GM23338 (cell line): ENCODE results near the gene PCK2. TPM values are rescaled to one million over a fixed set of nuclear protein-coding genes. Genes with fewer than 3 reads are reported as not detected.

Experiments used
- ATAC-seq: fragments of 200-7000 bp; cut with Tn5 transposase; 3 replicates; pipeline ENCODE4 v1.9.1; 2020
- DNase-seq: peaks from one replicate; pipeline ENCODE4 v3.0.0-alpha.2; 2015; ENCODE audit warnings: low spot score
- H2AFZ ChIP-seq: fragments of 200-600 bp; sonication (generic); 2 replicates; pipeline ENCODE4 v1.8.0; 2016; ENCODE audit warnings: antibody characterized with exemption, mild to moderate bottlenecking, moderate library complexity
- H3F3A ChIP-seq: fragments of 200-600 bp; sonication (generic); replicated peaks from 2 replicates; pipeline ENCODE4 v1.8.0; 2017; ENCODE audit warnings: antibody characterized with exemption, mixed run types, low read depth
- H3K27ac ChIP-seq: fragments of 200-600 bp; sonication (generic); 2 replicates; pipeline ENCODE4 v1.6.1; 2016; ENCODE audit warnings: low read depth
- H3K27me3 ChIP-seq: fragments of 200-600 bp; sonication (generic); 2 replicates; pipeline ENCODE4 v1.8.0; 2016; ENCODE audit warnings: mild to moderate bottlenecking, mixed run types, moderate library complexity; ENCODE audit not compliant: insufficient read depth
- H3K36me3 ChIP-seq: fragments of 200-600 bp; sonication (generic); 2 replicates; pipeline ENCODE4 v1.8.0; 2016; ENCODE audit warnings: mild to moderate bottlenecking; ENCODE audit not compliant: insufficient read depth
- H3K4me1 ChIP-seq: fragments of 200-600 bp; sonication (generic); 2 replicates; pipeline ENCODE4 v1.8.0; 2016; ENCODE audit warnings: mild to moderate bottlenecking, moderate library complexity; ENCODE audit not compliant: insufficient read depth
- H3K4me2 ChIP-seq: fragments of 200-600 bp; sonication (generic); 2 replicates; pipeline ENCODE4 v1.7.1; 2017; ENCODE audit warnings: mixed run types
- H3K4me3 ChIP-seq: fragments of 200-600 bp; sonication (generic); 2 replicates; pipeline ENCODE4 v1.6.1; 2016; ENCODE audit warnings: mixed run types
- H3K79me2 ChIP-seq: fragments of 200-600 bp; sonication (generic); replicated peaks from 2 replicates; pipeline ENCODE4 v1.8.0; 2017; ENCODE audit warnings: mild to moderate bottlenecking; ENCODE audit not compliant: insufficient read depth
- H3K9me2 ChIP-seq: fragments of 200-600 bp; sonication (generic); 2 replicates; pipeline ENCODE4 v1.8.0; 2017; ENCODE audit not compliant: insufficient read depth
- H4K20me1 ChIP-seq: fragments of 200-600 bp; sonication (generic); replicated peaks from 2 replicates; pipeline ENCODE4 v1.8.0; 2017; ENCODE audit warnings: mild to moderate bottlenecking; ENCODE audit not compliant: insufficient read depth
- H3K27ac Mint-ChIP-seq: 2 replicates; pipeline ENCODE4 v1.8.0; 2020; ENCODE audit warnings: inconsistent platforms, mild to moderate bottlenecking, moderate library complexity, mixed read lengths
- H3K27me3 Mint-ChIP-seq: 3 replicates; pipeline ENCODE4 v1.8.0; 2022; ENCODE audit warnings: low read depth, mild to moderate bottlenecking, moderate library complexity, mixed read lengths, inconsistent platforms; ENCODE audit not compliant: insufficient read depth, poor library complexity
- H3K36me3 Mint-ChIP-seq: 3 replicates; pipeline ENCODE4 v1.8.0; 2021; ENCODE audit warnings: low read depth, mild to moderate bottlenecking, inconsistent platforms, moderate library complexity, mixed read lengths
- H3K4me1 Mint-ChIP-seq: 3 replicates; pipeline ENCODE4 v1.8.0; 2020; ENCODE audit warnings: mild to moderate bottlenecking, inconsistent platforms, mixed read lengths
- H3K4me3 Mint-ChIP-seq: 3 replicates; pipeline ENCODE4 v1.8.0; 2021; ENCODE audit warnings: moderate library complexity, mild to moderate bottlenecking, inconsistent platforms, mixed read lengths
- H3K9me3 Mint-ChIP-seq: 3 replicates; pipeline ENCODE4 v1.8.0; 2020; ENCODE audit warnings: moderate library complexity, mild to moderate bottlenecking, inconsistent platforms, mixed read lengths
- CREB1 ChIP-seq: fragments of 250-450 bp; sonication (Bioruptor Pico); IDR thresholded peaks from 2 replicates; pipeline ENCODE4 v1.5.0; 2020; ENCODE audit warnings: low read depth, mild to moderate bottlenecking, moderate library complexity
- EZH2 ChIP-seq: fragments of 200-600 bp; sonication (generic); IDR thresholded peaks from one replicate; pipeline ENCODE4 v1.8.0; 2017; ENCODE audit warnings: antibody characterized with exemption, mild to moderate bottlenecking, low read depth; ENCODE audit not compliant: unreplicated experiment
- EZH2phosphoT487 ChIP-seq: fragments of 200-600 bp; sonication (generic); IDR thresholded peaks from one replicate; pipeline ENCODE4 v1.8.1; 2018; ENCODE audit warnings: antibody characterized with exemption; ENCODE audit not compliant: unreplicated experiment
- JUNB ChIP-seq: IDR thresholded peaks from one replicate; pipeline ENCODE4 v1.6.1; 2016; ENCODE audit warnings: antibody characterized with exemption; ENCODE audit not compliant: unreplicated experiment
- NANOG ChIP-seq: IDR thresholded peaks from 2 replicates; pipeline ENCODE4 v1.6.1; 2016; ENCODE audit warnings: antibody characterized with exemption, borderline replicate concordance
- POLR2AphosphoS5 ChIP-seq: IDR thresholded peaks from 2 replicates; pipeline ENCODE4 v1.6.1; 2016; ENCODE audit warnings: antibody characterized with exemption, low read depth
- STAT1 ChIP-seq: IDR thresholded peaks from one replicate; pipeline ENCODE4 v1.6.1; 2016; ENCODE audit warnings: antibody characterized with exemption; ENCODE audit not compliant: unreplicated experiment
- ZNF114 ChIP-seq: fragments of 250-450 bp; sonication (Bioruptor Pico); IDR thresholded peaks from 2 replicates; pipeline ENCODE4 v1.5.0; 2020; ENCODE audit warnings: mild to moderate bottlenecking, moderate library complexity
- ZNF331 ChIP-seq: fragments of 250-450 bp; sonication (Bioruptor Pico); IDR thresholded peaks from 2 replicates; pipeline ENCODE4 v1.5.0; 2020; ENCODE audit warnings: low read depth, mild to moderate bottlenecking, moderate library complexity
- polyA plus RNA-seq: library from polyadenylated mRNA; unstranded; fragments of >200 nt; fragmentation: Nextera tagmentation; extraction: Ambion mirVana; gene quantifications from 2 replicates; pipeline ENCODE4 v1.2.1, GENCODE V29; 2016
- total RNA-seq: library from RNA; depleted of rRNA; stranded (reverse); fragments of >200 nt; shearing (Covaris generic); gene quantifications from 2 replicates; pipeline ENCODE4 v1.2.3, GENCODE V29; 2014
- TF ChIP-seq, protein P1 (sequence below): fragments of 250-450 bp; sonication (Bioruptor Pico); IDR thresholded peaks from 2 replicates; pipeline ENCODE4 v1.5.0; 2020; ENCODE audit warnings: mild to moderate bottlenecking, moderate library complexity
- TF ChIP-seq, protein P2 (sequence below): IDR thresholded peaks from 2 replicates; pipeline ENCODE4 v1.6.1; 2016; ENCODE audit warnings: antibody characterized with exemption
- TF ChIP-seq, protein P3 (sequence below): IDR thresholded peaks from one replicate; pipeline ENCODE4 v1.6.1; 2018; ENCODE audit warnings: antibody characterized with exemption; ENCODE audit not compliant: unreplicated experiment
- TF ChIP-seq, protein P4 (sequence below), 2 experiments: fragments of 200-600 bp in 1 of 2; sonication (generic) in 1 of 2; conservative IDR thresholded peaks; 2 replicates each; pipeline versions ENCODE4 v1.5.1 to v1.6.1; 2016 to 2017; ENCODE audit warnings: antibody characterized with exemption in 2 of 2, low read depth in 2 of 2, mild to moderate bottlenecking in 2 of 2, moderate library complexity in 1 of 2

The PCK2 gene
- total and polyA plus RNA-seq, 2 experiments from 2014 or later = 53.5 to 103 TPM

DNA sequence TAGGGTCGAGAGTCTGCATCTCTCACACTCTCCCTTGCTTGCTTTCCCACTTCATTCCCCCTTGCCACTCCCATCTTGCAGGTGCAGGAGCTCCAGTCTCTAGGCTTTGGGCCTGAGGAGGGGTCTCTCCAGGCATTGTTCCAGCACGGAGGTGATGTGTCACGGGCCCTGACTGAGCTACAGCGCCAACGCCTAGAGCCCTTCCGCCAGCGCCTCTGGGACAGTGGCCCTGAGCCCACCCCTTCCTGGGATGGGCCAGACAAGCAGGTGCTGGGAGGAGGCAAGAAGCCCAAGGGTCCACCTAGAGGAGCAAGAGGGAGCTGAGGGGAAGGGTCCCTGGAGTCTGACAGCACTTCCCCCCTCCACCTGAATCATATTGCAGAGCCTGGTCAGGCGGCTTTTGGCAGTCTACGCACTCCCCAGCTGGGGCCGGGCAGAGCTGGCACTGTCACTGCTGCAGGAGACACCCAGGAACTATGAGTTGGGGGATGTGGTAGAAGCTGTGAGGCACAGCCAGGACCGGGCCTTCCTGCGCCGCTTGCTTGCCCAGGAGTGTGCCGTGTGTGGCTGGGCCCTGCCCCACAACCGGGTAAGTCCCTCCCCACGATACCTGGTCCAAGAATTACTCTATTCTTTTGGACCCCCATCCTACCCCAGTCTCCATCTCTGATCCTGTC is 57.4 kb downstream of the PCK2 start:
- Histone ChIP-seq H3K27me3 (no peaks in the 10 kb centered on the region), H3K9me2 (no peaks in the 10 kb centered on the region), H3K27ac (no peak overlapping the region), H3K4me1 (peaks cover 6% of the 10 kb centered on the region; the same call in 1 of the 2 replicates), H3K79me2 (peaks cover 23% of the 10 kb centered on the region), H3K4me3 (no peak overlapping the region), H4K20me1 (peaks cover 12% of the 10 kb centered on the region; the same call in 1 of the 2 replicates), H2AFZ (no peak overlapping the region), H3K36me3 (peaks cover 33% of the 10 kb centered on the region), H3K4me2 (no peak overlapping the region), H3F3A (no peaks in the 10 kb centered on the region)
- ATAC-seq (no peak), DNase-seq (no peak)
- Mint-ChIP-seq H3K27ac (no peak overlapping the region), H3K36me3 (peaks cover 72% of the 10 kb centered on the region), H3K27me3 (peaks cover 11% of the 10 kb centered on the region), H3K4me3 (no peak overlapping the region), H3K9me3 (no peaks in the 10 kb centered on the region; the same call in 2 of the 3 replicates), H3K4me1 (peaks cover 10% of the 10 kb centered on the region; the same call in 2 of the 3 replicates)
- TF ChIP-seq, protein P1, sequence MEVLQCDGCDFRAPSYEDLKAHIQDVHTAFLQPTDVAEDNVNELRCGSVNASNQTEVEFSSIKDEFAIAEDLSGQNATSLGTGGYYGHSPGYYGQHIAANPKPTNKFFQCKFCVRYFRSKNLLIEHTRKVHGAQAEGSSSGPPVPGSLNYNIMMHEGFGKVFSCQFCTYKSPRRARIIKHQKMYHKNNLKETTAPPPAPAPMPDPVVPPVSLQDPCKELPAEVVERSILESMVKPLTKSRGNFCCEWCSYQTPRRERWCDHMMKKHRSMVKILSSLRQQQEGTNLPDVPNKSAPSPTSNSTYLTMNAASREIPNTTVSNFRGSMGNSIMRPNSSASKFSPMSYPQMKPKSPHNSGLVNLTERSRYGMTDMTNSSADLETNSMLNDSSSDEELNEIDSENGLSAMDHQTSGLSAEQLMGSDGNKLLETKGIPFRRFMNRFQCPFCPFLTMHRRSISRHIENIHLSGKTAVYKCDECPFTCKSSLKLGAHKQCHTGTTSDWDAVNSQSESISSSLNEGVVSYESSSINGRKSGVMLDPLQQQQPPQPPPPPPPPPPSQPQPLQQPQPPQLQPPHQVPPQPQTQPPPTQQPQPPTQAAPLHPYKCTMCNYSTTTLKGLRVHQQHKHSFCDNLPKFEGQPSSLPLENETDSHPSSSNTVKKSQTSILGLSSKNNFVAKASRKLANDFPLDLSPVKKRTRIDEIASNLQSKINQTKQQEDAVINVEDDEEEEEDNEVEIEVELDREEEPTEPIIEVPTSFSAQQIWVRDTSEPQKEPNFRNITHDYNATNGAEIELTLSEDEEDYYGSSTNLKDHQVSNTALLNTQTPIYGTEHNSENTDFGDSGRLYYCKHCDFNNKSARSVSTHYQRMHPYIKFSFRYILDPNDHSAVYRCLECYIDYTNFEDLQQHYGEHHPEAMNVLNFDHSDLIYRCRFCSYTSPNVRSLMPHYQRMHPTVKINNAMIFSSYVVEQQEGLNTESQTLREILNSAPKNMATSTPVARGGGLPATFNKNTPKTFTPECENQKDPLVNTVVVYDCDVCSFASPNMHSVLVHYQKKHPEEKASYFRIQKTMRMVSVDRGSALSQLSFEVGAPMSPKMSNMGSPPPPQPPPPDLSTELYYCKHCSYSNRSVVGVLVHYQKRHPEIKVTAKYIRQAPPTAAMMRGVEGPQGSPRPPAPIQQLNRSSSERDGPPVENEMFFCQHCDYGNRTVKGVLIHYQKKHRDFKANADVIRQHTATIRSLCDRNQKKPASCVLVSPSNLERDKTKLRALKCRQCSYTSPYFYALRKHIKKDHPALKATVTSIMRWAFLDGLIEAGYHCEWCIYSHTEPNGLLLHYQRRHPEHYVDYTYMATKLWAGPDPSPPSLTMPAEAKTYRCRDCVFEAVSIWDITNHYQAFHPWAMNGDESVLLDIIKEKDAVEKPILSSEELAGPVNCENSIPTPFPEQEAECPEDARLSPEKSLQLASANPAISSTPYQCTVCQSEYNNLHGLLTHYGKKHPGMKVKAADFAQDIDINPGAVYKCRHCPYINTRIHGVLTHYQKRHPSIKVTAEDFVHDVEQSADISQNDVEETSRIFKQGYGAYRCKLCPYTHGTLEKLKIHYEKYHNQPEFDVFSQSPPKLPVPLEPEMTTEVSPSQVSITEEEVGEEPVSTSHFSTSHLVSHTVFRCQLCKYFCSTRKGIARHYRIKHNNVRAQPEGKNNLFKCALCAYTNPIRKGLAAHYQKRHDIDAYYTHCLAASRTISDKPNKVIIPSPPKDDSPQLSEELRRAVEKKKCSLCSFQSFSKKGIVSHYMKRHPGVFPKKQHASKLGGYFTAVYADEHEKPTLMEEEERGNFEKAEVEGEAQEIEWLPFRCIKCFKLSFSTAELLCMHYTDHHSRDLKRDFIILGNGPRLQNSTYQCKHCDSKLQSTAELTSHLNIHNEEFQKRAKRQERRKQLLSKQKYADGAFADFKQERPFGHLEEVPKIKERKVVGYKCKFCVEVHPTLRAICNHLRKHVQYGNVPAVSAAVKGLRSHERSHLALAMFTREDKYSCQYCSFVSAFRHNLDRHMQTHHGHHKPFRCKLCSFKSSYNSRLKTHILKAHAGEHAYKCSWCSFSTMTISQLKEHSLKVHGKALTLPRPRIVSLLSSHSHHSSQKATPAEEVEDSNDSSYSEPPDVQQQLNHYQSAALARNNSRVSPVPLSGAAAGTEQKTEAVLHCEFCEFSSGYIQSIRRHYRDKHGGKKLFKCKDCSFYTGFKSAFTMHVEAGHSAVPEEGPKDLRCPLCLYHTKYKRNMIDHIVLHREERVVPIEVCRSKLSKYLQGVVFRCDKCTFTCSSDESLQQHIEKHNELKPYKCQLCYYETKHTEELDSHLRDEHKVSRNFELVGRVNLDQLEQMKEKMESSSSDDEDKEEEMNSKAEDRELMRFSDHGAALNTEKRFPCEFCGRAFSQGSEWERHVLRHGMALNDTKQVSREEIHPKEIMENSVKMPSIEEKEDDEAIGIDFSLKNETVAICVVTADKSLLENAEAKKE (CRISPR knock-in tag) = no peak
- TF ChIP-seq, protein P2, sequence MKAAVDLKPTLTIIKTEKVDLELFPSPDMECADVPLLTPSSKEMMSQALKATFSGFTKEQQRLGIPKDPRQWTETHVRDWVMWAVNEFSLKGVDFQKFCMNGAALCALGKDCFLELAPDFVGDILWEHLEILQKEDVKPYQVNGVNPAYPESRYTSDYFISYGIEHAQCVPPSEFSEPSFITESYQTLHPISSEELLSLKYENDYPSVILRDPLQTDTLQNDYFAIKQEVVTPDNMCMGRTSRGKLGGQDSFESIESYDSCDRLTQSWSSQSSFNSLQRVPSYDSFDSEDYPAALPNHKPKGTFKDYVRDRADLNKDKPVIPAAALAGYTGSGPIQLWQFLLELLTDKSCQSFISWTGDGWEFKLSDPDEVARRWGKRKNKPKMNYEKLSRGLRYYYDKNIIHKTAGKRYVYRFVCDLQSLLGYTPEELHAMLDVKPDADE = no peak
- TF ChIP-seq, protein P3, sequence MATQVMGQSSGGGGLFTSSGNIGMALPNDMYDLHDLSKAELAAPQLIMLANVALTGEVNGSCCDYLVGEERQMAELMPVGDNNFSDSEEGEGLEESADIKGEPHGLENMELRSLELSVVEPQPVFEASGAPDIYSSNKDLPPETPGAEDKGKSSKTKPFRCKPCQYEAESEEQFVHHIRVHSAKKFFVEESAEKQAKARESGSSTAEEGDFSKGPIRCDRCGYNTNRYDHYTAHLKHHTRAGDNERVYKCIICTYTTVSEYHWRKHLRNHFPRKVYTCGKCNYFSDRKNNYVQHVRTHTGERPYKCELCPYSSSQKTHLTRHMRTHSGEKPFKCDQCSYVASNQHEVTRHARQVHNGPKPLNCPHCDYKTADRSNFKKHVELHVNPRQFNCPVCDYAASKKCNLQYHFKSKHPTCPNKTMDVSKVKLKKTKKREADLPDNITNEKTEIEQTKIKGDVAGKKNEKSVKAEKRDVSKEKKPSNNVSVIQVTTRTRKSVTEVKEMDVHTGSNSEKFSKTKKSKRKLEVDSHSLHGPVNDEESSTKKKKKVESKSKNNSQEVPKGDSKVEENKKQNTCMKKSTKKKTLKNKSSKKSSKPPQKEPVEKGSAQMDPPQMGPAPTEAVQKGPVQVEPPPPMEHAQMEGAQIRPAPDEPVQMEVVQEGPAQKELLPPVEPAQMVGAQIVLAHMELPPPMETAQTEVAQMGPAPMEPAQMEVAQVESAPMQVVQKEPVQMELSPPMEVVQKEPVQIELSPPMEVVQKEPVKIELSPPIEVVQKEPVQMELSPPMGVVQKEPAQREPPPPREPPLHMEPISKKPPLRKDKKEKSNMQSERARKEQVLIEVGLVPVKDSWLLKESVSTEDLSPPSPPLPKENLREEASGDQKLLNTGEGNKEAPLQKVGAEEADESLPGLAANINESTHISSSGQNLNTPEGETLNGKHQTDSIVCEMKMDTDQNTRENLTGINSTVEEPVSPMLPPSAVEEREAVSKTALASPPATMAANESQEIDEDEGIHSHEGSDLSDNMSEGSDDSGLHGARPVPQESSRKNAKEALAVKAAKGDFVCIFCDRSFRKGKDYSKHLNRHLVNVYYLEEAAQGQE = no peak
- no peak for TF ChIP-seq EZH2
- TF ChIP-seq ZNF331 (CRISPR knock-in tag) = no peak
- TF ChIP-seq, protein P4, sequence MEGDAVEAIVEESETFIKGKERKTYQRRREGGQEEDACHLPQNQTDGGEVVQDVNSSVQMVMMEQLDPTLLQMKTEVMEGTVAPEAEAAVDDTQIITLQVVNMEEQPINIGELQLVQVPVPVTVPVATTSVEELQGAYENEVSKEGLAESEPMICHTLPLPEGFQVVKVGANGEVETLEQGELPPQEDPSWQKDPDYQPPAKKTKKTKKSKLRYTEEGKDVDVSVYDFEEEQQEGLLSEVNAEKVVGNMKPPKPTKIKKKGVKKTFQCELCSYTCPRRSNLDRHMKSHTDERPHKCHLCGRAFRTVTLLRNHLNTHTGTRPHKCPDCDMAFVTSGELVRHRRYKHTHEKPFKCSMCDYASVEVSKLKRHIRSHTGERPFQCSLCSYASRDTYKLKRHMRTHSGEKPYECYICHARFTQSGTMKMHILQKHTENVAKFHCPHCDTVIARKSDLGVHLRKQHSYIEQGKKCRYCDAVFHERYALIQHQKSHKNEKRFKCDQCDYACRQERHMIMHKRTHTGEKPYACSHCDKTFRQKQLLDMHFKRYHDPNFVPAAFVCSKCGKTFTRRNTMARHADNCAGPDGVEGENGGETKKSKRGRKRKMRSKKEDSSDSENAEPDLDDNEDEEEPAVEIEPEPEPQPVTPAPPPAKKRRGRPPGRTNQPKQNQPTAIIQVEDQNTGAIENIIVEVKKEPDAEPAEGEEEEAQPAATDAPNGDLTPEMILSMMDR (conservative IDR thresholded peaks at IDR 0.05; ENCODE audit: low read depth in 2 of 2) = no peak
- TF ChIP-seq ZNF114 (CRISPR knock-in tag) = no peak
- no peak for TF ChIP-seq STAT1
- TF ChIP-seq EZH2phosphoT487 = no peak
- no peak for TF ChIP-seq CREB1 (CRISPR knock-in tag)
- TF ChIP-seq POLR2AphosphoS5 = no peak
- no peak for TF ChIP-seq NANOG
- TF ChIP-seq JUNB = no peak
